Measurements from ENCODE around the gene ACACA. TPM values are rescaled to one million over a fixed set of nuclear protein-coding genes. Genes with fewer than 3 reads are reported as not detected.

Gene ACACA
- total and polyA plus RNA-seq, 9 of the 15 experiments (the other 6 are each of a cell fraction or from before 2014, with no cell fraction given), result 35.9 to 135 (median 88.4) TPM

DNA sequence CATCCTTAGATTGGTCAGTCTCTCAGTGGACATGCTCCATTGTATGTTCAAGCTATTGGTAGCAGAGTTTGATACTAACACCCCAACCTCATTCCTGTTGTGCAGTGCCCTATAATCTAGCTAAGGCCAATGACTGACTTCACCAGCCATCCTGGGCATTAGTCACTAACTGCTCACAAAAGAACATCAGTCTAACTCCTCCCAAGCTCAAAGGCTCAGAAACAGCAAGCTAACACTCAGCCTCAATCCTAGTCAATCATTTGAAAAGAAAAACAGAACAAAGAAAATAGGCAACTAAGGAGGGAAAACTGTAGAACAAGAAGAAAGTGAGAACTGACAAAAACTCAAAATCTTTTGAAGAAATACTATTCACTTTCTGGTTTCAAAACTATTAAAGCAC is 229.9 kb downstream of the ACACA start:
- no peak overlapping the region for H3K4me3 ChIP-seq
- no TSS peak for BruUV-seq (replicated peaks)
- in situ Hi-C loops (cut with MboI) (no loop called here), intact Hi-C loops (cut with micrococcal nuclease) (no loop called here)
- no peaks in the 10 kb centered on the region for H3K9me1 ChIP-seq (ENCODE audit: control insufficient read depth, insufficient read depth, low read length)
- no peak overlapping the region for H3K27ac ChIP-seq (ENCODE audit: extremely low read depth, low read depth, low read length)
- H3K4me2 ChIP-seq (ENCODE audit: insufficient read depth, low read length), result no peak overlapping the region
- H3K4me1 ChIP-seq (replicated peaks in 1 of 2; ENCODE audit: control insufficient read depth in 2 of 2, insufficient read depth in 2 of 2, low read length in 2 of 2), result no peaks in the 10 kb centered on the region
- TF ChIP-seq SRSF9 (IDR thresholded peaks at IDR 0.05; ENCODE audit: borderline replicate concordance, low read depth, low read length) (no peak), ZNF75A (CRISPR knock-in tag; IDR thresholded peaks at IDR 0.05) (no peak), TEAD4 (IDR thresholded peaks at IDR 0.05; ENCODE audit: low read length) (no peak), TEAD4 (CRISPR knock-in tag; IDR thresholded peaks at IDR 0.05; ENCODE audit: borderline replicate concordance) (no peak), EP300 (IDR thresholded peaks at IDR 0.05; ENCODE audit: low read length) (no peak), GATAD2B (IDR thresholded peaks at IDR 0.05; ENCODE audit: borderline replicate concordance) (no peak), SMARCB1 (IDR thresholded peaks at IDR 0.05; ENCODE audit: insufficient read length, low read depth) (no peak), DPF2 (IDR thresholded peaks at IDR 0.05) (no peak), ZKSCAN1 (IDR thresholded peaks at IDR 0.05; ENCODE audit: low read depth, low read length) (no peak), FOXJ2 (tag; IDR thresholded peaks at IDR 0.05) (no peak), ILF3 (IDR thresholded peaks at IDR 0.05; ENCODE audit: borderline replicate concordance) (no peak), ARHGAP35 (IDR thresholded peaks at IDR 0.05; ENCODE audit: partially characterized antibody) (no peak), RBM22 (IDR thresholded peaks at IDR 0.05; ENCODE audit: low read depth, low read length, poor library complexity, severe bottlenecking) (no peak), PTTG1 (tag; IDR thresholded peaks at IDR 0.05; ENCODE audit: low read depth) (no peak), GABPA (tag; conservative IDR thresholded peaks at IDR 0.05; ENCODE audit: low read depth) (no peak)
- TF ChIP-seq, protein P1, sequence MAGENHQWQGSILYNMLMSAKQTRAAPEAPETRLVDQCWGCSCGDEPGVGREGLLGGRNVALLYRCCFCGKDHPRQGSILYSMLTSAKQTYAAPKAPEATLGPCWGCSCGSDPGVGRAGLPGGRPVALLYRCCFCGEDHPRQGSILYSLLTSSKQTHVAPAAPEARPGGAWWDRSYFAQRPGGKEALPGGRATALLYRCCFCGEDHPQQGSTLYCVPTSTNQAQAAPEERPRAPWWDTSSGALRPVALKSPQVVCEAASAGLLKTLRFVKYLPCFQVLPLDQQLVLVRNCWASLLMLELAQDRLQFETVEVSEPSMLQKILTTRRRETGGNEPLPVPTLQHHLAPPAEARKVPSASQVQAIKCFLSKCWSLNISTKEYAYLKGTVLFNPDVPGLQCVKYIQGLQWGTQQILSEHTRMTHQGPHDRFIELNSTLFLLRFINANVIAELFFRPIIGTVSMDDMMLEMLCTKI (IDR thresholded peaks at IDR 0.05; ENCODE audit: partially characterized antibody), result no peak
- TF ChIP-seq, protein P2, sequence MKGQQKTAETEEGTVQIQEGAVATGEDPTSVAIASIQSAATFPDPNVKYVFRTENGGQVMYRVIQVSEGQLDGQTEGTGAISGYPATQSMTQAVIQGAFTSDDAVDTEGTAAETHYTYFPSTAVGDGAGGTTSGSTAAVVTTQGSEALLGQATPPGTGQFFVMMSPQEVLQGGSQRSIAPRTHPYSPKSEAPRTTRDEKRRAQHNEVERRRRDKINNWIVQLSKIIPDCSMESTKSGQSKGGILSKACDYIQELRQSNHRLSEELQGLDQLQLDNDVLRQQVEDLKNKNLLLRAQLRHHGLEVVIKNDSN (CRISPR knock-in tag; IDR thresholded peaks at IDR 0.05), result no peak
- TF ChIP-seq, protein P3, sequence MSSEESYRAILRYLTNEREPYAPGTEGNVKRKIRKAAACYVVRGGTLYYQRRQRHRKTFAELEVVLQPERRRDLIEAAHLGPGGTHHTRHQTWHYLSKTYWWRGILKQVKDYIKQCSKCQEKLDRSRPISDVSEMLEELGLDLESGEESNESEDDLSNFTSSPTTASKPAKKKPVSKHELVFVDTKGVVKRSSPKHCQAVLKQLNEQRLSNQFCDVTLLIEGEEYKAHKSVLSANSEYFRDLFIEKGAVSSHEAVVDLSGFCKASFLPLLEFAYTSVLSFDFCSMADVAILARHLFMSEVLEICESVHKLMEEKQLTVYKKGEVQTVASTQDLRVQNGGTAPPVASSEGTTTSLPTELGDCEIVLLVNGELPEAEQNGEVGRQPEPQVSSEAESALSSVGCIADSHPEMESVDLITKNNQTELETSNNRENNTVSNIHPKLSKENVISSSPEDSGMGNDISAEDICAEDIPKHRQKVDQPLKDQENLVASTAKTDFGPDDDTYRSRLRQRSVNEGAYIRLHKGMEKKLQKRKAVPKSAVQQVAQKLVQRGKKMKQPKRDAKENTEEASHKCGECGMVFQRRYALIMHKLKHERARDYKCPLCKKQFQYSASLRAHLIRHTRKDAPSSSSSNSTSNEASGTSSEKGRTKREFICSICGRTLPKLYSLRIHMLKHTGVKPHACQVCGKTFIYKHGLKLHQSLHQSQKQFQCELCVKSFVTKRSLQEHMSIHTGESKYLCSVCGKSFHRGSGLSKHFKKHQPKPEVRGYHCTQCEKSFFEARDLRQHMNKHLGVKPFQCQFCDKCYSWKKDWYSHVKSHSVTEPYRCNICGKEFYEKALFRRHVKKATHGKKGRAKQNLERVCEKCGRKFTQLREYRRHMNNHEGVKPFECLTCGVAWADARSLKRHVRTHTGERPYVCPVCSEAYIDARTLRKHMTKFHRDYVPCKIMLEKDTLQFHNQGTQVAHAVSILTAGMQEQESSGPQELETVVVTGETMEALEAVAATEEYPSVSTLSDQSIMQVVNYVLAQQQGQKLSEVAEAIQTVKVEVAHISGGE (CRISPR knock-in tag; IDR thresholded peaks at IDR 0.05), result no peak
- ChIA-PET POLR2A (interaction anchor here (0.7 to 1.8 kb wide), 4 partner anchors 13 to 434 kb away, joined by 3 to 5 read pairs (median 3); no protein-coding TSS in a partner anchor), CTCF (ENCODE audit: low intra/inter-chr PET ratio) (no interaction called here)
- H2AFZ ChIP-seq (ENCODE audit: low read depth, low read length), result no peak overlapping the region
- ATAC-seq (no peak), FAIRE-seq (no peak), DNase-seq (ENCODE audit: extremely low read depth in 1 of 4, low spot score in 3 of 4) (no peak)
- no peaks in the 10 kb centered on the region for H3K27me3 ChIP-seq (ENCODE audit: control insufficient read depth in 2 of 2, insufficient read depth in 2 of 2, low read length in 2 of 2)
- peaks cover 89% of the 10 kb centered on the region for H3K36me3 ChIP-seq (ENCODE audit: control insufficient read depth, insufficient read depth, low read length)
- H4K20me1 ChIP-seq (replicated peaks; ENCODE audit: control insufficient read depth, insufficient read depth, low read length), result no peaks in the 10 kb centered on the region
- no peaks in the 10 kb centered on the region for H3K9me3 ChIP-seq (replicated peaks; ENCODE audit: control insufficient read depth, insufficient read depth, low read depth, low read length)
- H3K79me2 ChIP-seq (ENCODE audit: control insufficient read depth, insufficient read depth, low read length), result peaks cover 2% of the 10 kb centered on the region; the same call in 1 of the 3 replicates
- H3K9ac ChIP-seq (ENCODE audit: insufficient read depth in 1 of 2, low read depth in 2 of 2, low read length in 2 of 2), result no peak overlapping the region

All from K562 (cell line).